RWPE2 (cell line): Measurements from ENCODE around the gene ADCY3.

ENCODE experiments used
- ATAC-seq: fragments of 200-7000 bp; cut with Tn5 transposase; 3 replicates; pipeline ENCODE4 v1.9.1; 2021; ENCODE audit warnings: low read depth
- DNase-seq: peaks from one replicate; pipeline ENCODE4 v3.0.0-alpha.2; 2020; ENCODE audit warnings: low spot score
- H3K27ac ChIP-seq: fragments of 450-650 bp; 2 replicates; pipeline ENCODE4 v1.5.1; 2017; ENCODE audit warnings: mild to moderate bottlenecking; ENCODE audit not compliant: poor library complexity, severe bottlenecking
- H3K27me3 ChIP-seq: fragments of 250-450 bp; sonication (Bioruptor Pico); 2 replicates; pipeline ENCODE4 v1.5.1; 2021; ENCODE audit warnings: mild to moderate bottlenecking, moderate library complexity; ENCODE audit not compliant: insufficient read depth, poor library complexity, severe bottlenecking
- H3K36me3 ChIP-seq: fragments of 250-450 bp; sonication (Bioruptor Pico); 2 replicates; pipeline ENCODE4 v1.5.1; 2020; ENCODE audit warnings: low read depth, mild to moderate bottlenecking, moderate library complexity
- H3K4me1 ChIP-seq: fragments of 250-450 bp; sonication (Bioruptor Pico); 2 replicates; pipeline ENCODE4 v1.5.1; 2021; ENCODE audit warnings: mild to moderate bottlenecking, moderate library complexity; ENCODE audit not compliant: insufficient read depth, poor library complexity, severe bottlenecking
- H3K4me3 ChIP-seq: fragments of 250-450 bp; sonication (Bioruptor Pico); 2 replicates; pipeline ENCODE4 v1.5.1; 2021; ENCODE audit warnings: mild to moderate bottlenecking, moderate library complexity; ENCODE audit not compliant: severe bottlenecking
- H3K9me3 ChIP-seq: fragments of 250-450 bp; sonication (Bioruptor Pico); 2 replicates; pipeline ENCODE4 v1.5.1; 2021; ENCODE audit warnings: mild to moderate bottlenecking, moderate library complexity; ENCODE audit not compliant: severe bottlenecking
- TF ChIP-seq, protein P1 (sequence below): fragments of 450-650 bp; IDR thresholded peaks from one replicate; pipeline ENCODE4 v1.5.1; 2017; ENCODE audit warnings: mild to moderate bottlenecking, moderate library complexity; ENCODE audit not compliant: poor library complexity, severe bottlenecking

ADCY3 gene

GRCh38 chr2:24855022-24855622 is 64.9 kb downstream of the ADCY3 start:
- no peak for ATAC-seq
- no peak overlapping the region for H3K27ac ChIP-seq
- TF ChIP-seq, protein P1, sequence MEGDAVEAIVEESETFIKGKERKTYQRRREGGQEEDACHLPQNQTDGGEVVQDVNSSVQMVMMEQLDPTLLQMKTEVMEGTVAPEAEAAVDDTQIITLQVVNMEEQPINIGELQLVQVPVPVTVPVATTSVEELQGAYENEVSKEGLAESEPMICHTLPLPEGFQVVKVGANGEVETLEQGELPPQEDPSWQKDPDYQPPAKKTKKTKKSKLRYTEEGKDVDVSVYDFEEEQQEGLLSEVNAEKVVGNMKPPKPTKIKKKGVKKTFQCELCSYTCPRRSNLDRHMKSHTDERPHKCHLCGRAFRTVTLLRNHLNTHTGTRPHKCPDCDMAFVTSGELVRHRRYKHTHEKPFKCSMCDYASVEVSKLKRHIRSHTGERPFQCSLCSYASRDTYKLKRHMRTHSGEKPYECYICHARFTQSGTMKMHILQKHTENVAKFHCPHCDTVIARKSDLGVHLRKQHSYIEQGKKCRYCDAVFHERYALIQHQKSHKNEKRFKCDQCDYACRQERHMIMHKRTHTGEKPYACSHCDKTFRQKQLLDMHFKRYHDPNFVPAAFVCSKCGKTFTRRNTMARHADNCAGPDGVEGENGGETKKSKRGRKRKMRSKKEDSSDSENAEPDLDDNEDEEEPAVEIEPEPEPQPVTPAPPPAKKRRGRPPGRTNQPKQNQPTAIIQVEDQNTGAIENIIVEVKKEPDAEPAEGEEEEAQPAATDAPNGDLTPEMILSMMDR = no peak
- no peak overlapping the region for H3K4me3 ChIP-seq
- no peaks in the 10 kb centered on the region for H3K4me1 ChIP-seq
- H3K27me3 ChIP-seq = no peaks in the 10 kb centered on the region
- no peaks in the 10 kb centered on the region for H3K9me3 ChIP-seq
- peaks cover 3% of the 10 kb centered on the region; the same call in 1 of the 2 replicates for H3K36me3 ChIP-seq
- DNase-seq = no peak

DNA sequence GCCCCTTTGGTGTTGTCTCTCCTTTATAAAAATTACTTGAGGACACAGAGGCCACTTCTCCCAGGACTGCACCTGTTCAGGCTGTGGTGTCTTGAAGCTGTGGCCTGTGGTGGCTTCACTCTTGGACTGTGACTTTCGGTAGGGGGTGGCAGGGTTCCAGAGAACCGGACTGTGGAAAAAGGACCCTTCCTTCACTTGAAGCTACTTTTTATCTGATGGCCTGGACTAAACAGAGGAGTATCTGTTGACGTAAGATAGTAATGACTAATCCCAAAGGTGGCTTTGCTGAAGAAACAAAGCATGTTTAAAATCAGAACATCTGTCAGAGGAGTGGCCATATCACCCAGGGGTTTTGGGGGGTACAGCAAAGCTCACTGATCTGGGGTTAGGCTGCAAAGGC is 66.0 kb downstream of the ADCY3 start:
- Histone ChIP-seq H3K4me1 (no peaks in the 10 kb centered on the region), H3K4me3 (no peak overlapping the region), H3K27me3 (no peaks in the 10 kb centered on the region), H3K27ac (no peak overlapping the region), H3K36me3 (peaks cover 3% of the 10 kb centered on the region; the same call in 1 of the 2 replicates), H3K9me3 (no peaks in the 10 kb centered on the region)
- DNase-seq (no peak), ATAC-seq (no peak)
- TF ChIP-seq, protein P1 = no peak

- H3K4me3 ChIP-seq = no peak overlapping the region
- DNase-seq (no peak), ATAC-seq (no peak)
- no peaks in the 10 kb centered on the region for H3K4me1 ChIP-seq
- no peaks in the 10 kb centered on the region for H3K36me3 ChIP-seq
- H3K27me3 ChIP-seq = no peaks in the 10 kb centered on the region
- no peaks in the 10 kb centered on the region for H3K9me3 ChIP-seq
- TF ChIP-seq, protein P1 = no peak
- no peak overlapping the region for H3K27ac ChIP-seq
These were observed 67.0 kb downstream of the ADCY3 start for GRCh38 chr2:24853046-24853445.

DNA sequence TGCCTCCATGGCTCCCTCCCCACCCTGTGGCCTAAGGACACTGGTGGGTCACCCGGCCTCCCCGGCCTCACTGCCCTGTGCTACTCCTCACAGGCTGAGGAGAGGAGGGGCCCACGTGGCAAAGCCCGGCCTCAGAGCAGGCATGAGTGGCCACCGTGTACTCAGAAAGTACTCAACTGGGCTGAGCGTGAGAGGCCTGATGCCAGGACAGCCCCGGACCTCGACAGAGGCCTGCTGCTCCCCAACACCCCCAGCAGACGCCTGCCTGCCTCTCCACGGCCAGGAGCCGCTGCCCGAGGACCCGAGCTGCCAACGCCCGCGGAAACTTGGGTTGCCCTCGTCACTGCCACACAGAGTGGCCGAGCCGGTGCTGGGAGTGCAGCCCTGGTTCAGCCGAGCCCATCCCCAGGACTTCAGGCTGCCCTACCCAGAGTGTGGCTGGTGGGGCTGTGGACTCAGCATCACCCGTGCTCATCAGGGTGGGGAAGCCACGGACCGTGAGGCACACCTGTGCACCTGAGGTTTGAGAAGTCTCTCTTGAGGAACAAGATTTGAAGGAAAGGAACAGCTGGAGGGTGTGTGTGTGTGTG is 67.5 kb downstream of the ADCY3 start:
- H3K4me3 ChIP-seq = no peak overlapping the region
- no peaks in the 10 kb centered on the region for H3K36me3 ChIP-seq
- no peak for DNase-seq
- TF ChIP-seq, protein P1 = no peak
- no peak overlapping the region for H3K27ac ChIP-seq
- ATAC-seq = no peak
- no peaks in the 10 kb centered on the region for H3K9me3 ChIP-seq
- no peaks in the 10 kb centered on the region for H3K27me3 ChIP-seq
- no peaks in the 10 kb centered on the region for H3K4me1 ChIP-seq

GRCh38 chr2:24852026-24852425 is 68.0 kb downstream of the ADCY3 start:
- ATAC-seq (no peak), DNase-seq (no peak)
- H3K27ac ChIP-seq = no peak overlapping the region
- TF ChIP-seq, protein P1 = no peak
- no peak overlapping the region for H3K4me3 ChIP-seq
- H3K27me3 ChIP-seq = no peaks in the 10 kb centered on the region
- H3K4me1 ChIP-seq = no peaks in the 10 kb centered on the region
- H3K9me3 ChIP-seq = no peaks in the 10 kb centered on the region
- no peaks in the 10 kb centered on the region for H3K36me3 ChIP-seq
